Keratinocyte (primary cell): Measurements from ENCODE around the gene JADE2. TPM values are rescaled to one million over a fixed set of nuclear protein-coding genes. Genes with fewer than 3 reads are reported as not detected.

Experiments
- DNase-seq: peaks from one replicate; pipeline ENCODE4 v3.0.0-alpha.2; 2011; ENCODE audit warnings: low read depth, missing footprints, low spot score
- FAIRE-seq: peaks from 2 replicates; lab custom pipeline; 2011; peaks lifted over from hg19 to GRCh38; lab: Jason Lieb, UNC
- H2AFZ ChIP-seq: 2 replicates; pipeline ENCODE4 v1.6.0; 2012; ENCODE audit warnings: low read length, control low read depth, inconsistent platforms; ENCODE audit not compliant: control insufficient read depth
- H3K27ac ChIP-seq: 2 replicates; pipeline ENCODE4 v1.5.1; 2011; ENCODE audit warnings: low read length; ENCODE audit not compliant: control insufficient read depth, insufficient read depth
- H3K27me3 ChIP-seq: 3 replicates; pipeline ENCODE4 v1.6.0; 2011; ENCODE audit warnings: low read length; ENCODE audit not compliant: control insufficient read depth, insufficient read depth; ENCODE audit errors: extremely low read depth
- H3K36me3 ChIP-seq, 2 experiments: 2 replicates in 1 of 2; 3 replicates in 1 of 2; pipeline ENCODE4 v1.5.1; 2011; ENCODE audit warnings: low read length in 2 of 2, mild to moderate bottlenecking in 1 of 2; ENCODE audit not compliant: control insufficient read depth in 2 of 2, insufficient read depth in 2 of 2; ENCODE audit errors: extremely low read depth in 1 of 2
- H3K4me1 ChIP-seq: 3 replicates; pipeline ENCODE4 v1.5.1; 2011; ENCODE audit warnings: low read length; ENCODE audit not compliant: control insufficient read depth, insufficient read depth; ENCODE audit errors: extremely low read depth
- H3K4me2 ChIP-seq: 3 replicates; pipeline ENCODE4 v1.6.0; 2011; ENCODE audit warnings: low read depth, low read length; ENCODE audit not compliant: control insufficient read depth, insufficient read depth; ENCODE audit errors: extremely low read depth
- H3K4me3 ChIP-seq, 3 experiments: fragments of 200-600 bp in 1 of 3; sonication (generic) in 1 of 3; 2 replicates in 2 of 3; 3 replicates in 1 of 3; pipeline ENCODE4 v1.5.1; 2011 to 2016; ENCODE audit warnings: low read length in 3 of 3, mild to moderate bottlenecking in 3 of 3, control low read depth in 2 of 3, inconsistent platforms in 1 of 3, low read depth in 1 of 3, mixed read lengths in 1 of 3, mixed run types in 1 of 3, moderate library complexity in 1 of 3; ENCODE audit not compliant: control insufficient read depth in 2 of 3, insufficient read depth in 2 of 3; ENCODE audit errors: extremely low read depth in 1 of 3
- H3K79me2 ChIP-seq: 2 replicates; pipeline ENCODE4 v1.6.0; 2012; ENCODE audit warnings: low read length; ENCODE audit not compliant: control insufficient read depth, insufficient read depth
- H3K9ac ChIP-seq: 3 replicates; pipeline ENCODE4 v1.6.0; 2011; ENCODE audit warnings: low read length; ENCODE audit not compliant: control insufficient read depth, insufficient read depth; ENCODE audit errors: extremely low read depth
- H3K9me1 ChIP-seq: 3 replicates; pipeline ENCODE4 v1.6.0; 2011; ENCODE audit warnings: low read length; ENCODE audit not compliant: control insufficient read depth, insufficient read depth; ENCODE audit errors: extremely low read depth
- H3K9me3 ChIP-seq: 2 replicates; pipeline ENCODE4 v1.5.1; 2012; ENCODE audit warnings: low read depth, low read length; ENCODE audit not compliant: control insufficient read depth
- H4K20me1 ChIP-seq: 3 replicates; pipeline ENCODE4 v1.6.0; 2011; ENCODE audit warnings: low read length; ENCODE audit not compliant: control insufficient read depth, insufficient read depth; ENCODE audit errors: extremely low read depth
- CTCF ChIP-seq, 3 experiments: IDR thresholded peaks in 1 of 3; conservative IDR thresholded peaks in 1 of 3; optimal IDR thresholded peaks in 1 of 3; 2 replicates in 2 of 3; 3 replicates in 1 of 3; pipeline versions ENCODE3 to v1.5.1; 2011; ENCODE audit warnings: low read length in 3 of 3, mild to moderate bottlenecking in 3 of 3, moderate library complexity in 2 of 3, control low read depth in 1 of 3, inconsistent platforms in 1 of 3; ENCODE audit not compliant: insufficient read depth in 2 of 3; ENCODE audit errors: extremely low read depth in 1 of 3
- EZH2 ChIP-seq: IDR thresholded peaks from one replicate; pipeline ENCODE4 v1.6.1; 2012; ENCODE audit warnings: inconsistent platforms, mild to moderate bottlenecking, low read length, moderate library complexity
- dilution Hi-C: fragments of 300-500 bp; cut with MboI; formaldehyde crosslinking; loops from one replicate; pipeline ENCODE4 v1.7.0; 2020; ENCODE audit warnings: low sequenced_read_pairs; ENCODE audit not compliant: extremely low pct_ligation_motif_present
- polyA plus RNA-seq, 5 experiments: library from polyadenylated mRNA; depleted of rRNA in 3 of 5; stranded (reverse) in 3 of 5; stranded (forward) in 1 of 5; unstranded in 1 of 5; fragments of >200 nt; gene quantifications; 1 replicate in 1 of 5; 2 replicates in 3 of 5; 3 replicates in 1 of 5; pipeline versions ENCODE4 v1.2.1 to v1.2.3, GENCODE V29; 2011 to 2012; ENCODE audit warnings: missing spikeins in 2 of 5, low read depth in 1 of 5, low replicate concordance in 1 of 5

Gene JADE2
- polyA plus RNA-seq, 1 donor (not counting 4 experiments of a cell fraction or from before 2014, with no cell fraction given), result 11.1 TPM

GRCh38 chr5:134519989-134520388, 5.5 kb upstream of the JADE2 start:
- TF ChIP-seq CTCF (optimal IDR thresholded peaks at IDR 0.05 in 1 of 3, IDR thresholded peaks at IDR 0.05 in 1 of 3, conservative IDR thresholded peaks at IDR 0.05 in 1 of 3; ENCODE audit: extremely low read depth in 1 of 3, insufficient read depth in 2 of 3, low read length in 3 of 3), result no peak
- TF ChIP-seq EZH2, result no peak
- Histone ChIP-seq H3K9ac (no peak overlapping the region), H3K4me1 (peaks cover 14% of the 10 kb centered on the region), H3K79me2 (no peaks in the 10 kb centered on the region), H3K4me2 (no peak overlapping the region), H3K9me3 (no peaks in the 10 kb centered on the region), H3K27me3 (no peaks in the 10 kb centered on the region), H3K27ac (no peak overlapping the region), H3K36me3 (no peaks in the 10 kb centered on the region), H4K20me1 (no peaks in the 10 kb centered on the region), H3K9me1 (no peaks in the 10 kb centered on the region), H2AFZ (no peak overlapping the region), H3K4me3 (no peak overlapping the region)
- no peak for DNase-seq
- FAIRE-seq, result no peak
- dilution Hi-C loops, result loop anchor here (5.0 kb wide), 1 partner anchor 113 kb away; no protein-coding TSS in a partner anchor

- dilution Hi-C loops, result loop anchor here (5.0 kb wide), 1 partner anchor 115 kb away; no protein-coding TSS in a partner anchor
- Histone ChIP-seq H4K20me1 (no peaks in the 10 kb centered on the region), H3K36me3 (no peaks in the 10 kb centered on the region), H3K4me2 (no peak overlapping the region), H3K9me3 (no peaks in the 10 kb centered on the region), H3K9ac (no peak overlapping the region), H3K4me3 (no peak overlapping the region), H3K27ac (no peak overlapping the region), H3K79me2 (no peaks in the 10 kb centered on the region), H2AFZ (no peak overlapping the region), H3K27me3 (no peaks in the 10 kb centered on the region), H3K4me1 (peaks cover 14% of the 10 kb centered on the region), H3K9me1 (no peaks in the 10 kb centered on the region)
- DNase-seq (no peak), FAIRE-seq (no peak)
- TF ChIP-seq CTCF (optimal IDR thresholded peaks at IDR 0.05 in 1 of 3, IDR thresholded peaks at IDR 0.05 in 1 of 3, conservative IDR thresholded peaks at IDR 0.05 in 1 of 3; ENCODE audit: extremely low read depth in 1 of 3, insufficient read depth in 2 of 3, low read length in 3 of 3) (no peak), EZH2 (no peak)
Measured at GRCh38 chr5:134521841-134522240, 3.6 kb upstream of the JADE2 start.
